Mammary epithelial cell (primary cell): ENCODE results near the gene CTTNBP2NL.

Experiments used
- EZH2 ChIP-seq: IDR thresholded peaks from 2 replicates; pipeline ENCODE4 v1.6.1; 2012; ENCODE audit warnings: low read length, inconsistent platforms, borderline replicate concordance
- TF ChIP-seq, protein P1 (sequence below), 2 donors: IDR thresholded peaks in 1 of 2; conservative IDR thresholded peaks in 1 of 2; 2 replicates each; pipeline ENCODE4 v1.5.1; 2011 to 2012; ENCODE audit warnings: inconsistent platforms in 2 of 2, low read length in 2 of 2, mild to moderate bottlenecking in 2 of 2, control low read depth in 1 of 2, low read depth in 1 of 2; ENCODE audit not compliant: insufficient read depth in 1 of 2; ENCODE audit errors: extremely low read depth in 1 of 2

DNA sequence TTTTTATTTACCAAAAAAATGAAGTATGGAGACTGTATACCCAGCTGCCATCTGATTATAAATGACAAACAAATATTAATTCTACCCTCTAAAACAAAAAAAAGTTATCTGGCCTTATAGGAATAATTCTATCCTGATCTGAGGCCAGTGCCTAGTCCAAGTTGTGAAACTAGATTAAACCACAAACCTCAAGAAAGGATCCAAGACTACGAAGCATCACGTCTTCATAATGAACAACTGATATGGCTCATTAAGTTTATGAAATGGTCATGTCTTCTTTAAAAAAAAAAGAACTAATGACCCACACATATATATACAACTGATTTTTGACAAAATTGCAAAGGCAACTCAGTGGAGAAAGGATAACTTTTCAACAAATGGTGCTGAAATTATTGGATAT lies 32.4 kb upstream of the CTTNBP2NL start:
- TF ChIP-seq, protein P1, sequence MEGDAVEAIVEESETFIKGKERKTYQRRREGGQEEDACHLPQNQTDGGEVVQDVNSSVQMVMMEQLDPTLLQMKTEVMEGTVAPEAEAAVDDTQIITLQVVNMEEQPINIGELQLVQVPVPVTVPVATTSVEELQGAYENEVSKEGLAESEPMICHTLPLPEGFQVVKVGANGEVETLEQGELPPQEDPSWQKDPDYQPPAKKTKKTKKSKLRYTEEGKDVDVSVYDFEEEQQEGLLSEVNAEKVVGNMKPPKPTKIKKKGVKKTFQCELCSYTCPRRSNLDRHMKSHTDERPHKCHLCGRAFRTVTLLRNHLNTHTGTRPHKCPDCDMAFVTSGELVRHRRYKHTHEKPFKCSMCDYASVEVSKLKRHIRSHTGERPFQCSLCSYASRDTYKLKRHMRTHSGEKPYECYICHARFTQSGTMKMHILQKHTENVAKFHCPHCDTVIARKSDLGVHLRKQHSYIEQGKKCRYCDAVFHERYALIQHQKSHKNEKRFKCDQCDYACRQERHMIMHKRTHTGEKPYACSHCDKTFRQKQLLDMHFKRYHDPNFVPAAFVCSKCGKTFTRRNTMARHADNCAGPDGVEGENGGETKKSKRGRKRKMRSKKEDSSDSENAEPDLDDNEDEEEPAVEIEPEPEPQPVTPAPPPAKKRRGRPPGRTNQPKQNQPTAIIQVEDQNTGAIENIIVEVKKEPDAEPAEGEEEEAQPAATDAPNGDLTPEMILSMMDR (conservative IDR thresholded peaks at IDR 0.05 in 1 of 2, IDR thresholded peaks at IDR 0.05 in 1 of 2; ENCODE audit: extremely low read depth in 1 of 2, insufficient read depth in 1 of 2, low read depth in 1 of 2, low read length in 2 of 2), result no peak
- TF ChIP-seq EZH2, result no peak
